RWPE1 (cell line): ENCODE data around the gene IL22RA2.

Experiments used
- CTCF ChIA-PET: fragments of 350-600 bp; sonication (Branson Sonifier 250); formaldehyde crosslinking; extraction: SDS; loops from one replicate; lab custom pipeline; 2021; lab: Yijun Ruan, JAX
- POLR2A ChIA-PET: fragments of 400-600 bp; formaldehyde crosslinking; extraction: SDS; loops from one replicate; lab custom pipeline; 2020; ENCODE audit warnings: antibody characterized with exemption; ENCODE audit not compliant: low non-redundant PET; lab: Yijun Ruan, JAX
- DNase-seq: peaks from one replicate; pipeline ENCODE4 v3.0.0; 2012; ENCODE audit warnings: low spot score
- H3K27ac ChIP-seq: fragments of 450-650 bp; 2 replicates; pipeline ENCODE4 v1.5.1; 2017
- TF ChIP-seq, protein P1 (sequence below): fragments of 450-650 bp; conservative IDR thresholded peaks from 2 replicates; pipeline ENCODE4 v1.5.1; 2017; ENCODE audit warnings: low read depth, mild to moderate bottlenecking

The IL22RA2 gene

DNA sequence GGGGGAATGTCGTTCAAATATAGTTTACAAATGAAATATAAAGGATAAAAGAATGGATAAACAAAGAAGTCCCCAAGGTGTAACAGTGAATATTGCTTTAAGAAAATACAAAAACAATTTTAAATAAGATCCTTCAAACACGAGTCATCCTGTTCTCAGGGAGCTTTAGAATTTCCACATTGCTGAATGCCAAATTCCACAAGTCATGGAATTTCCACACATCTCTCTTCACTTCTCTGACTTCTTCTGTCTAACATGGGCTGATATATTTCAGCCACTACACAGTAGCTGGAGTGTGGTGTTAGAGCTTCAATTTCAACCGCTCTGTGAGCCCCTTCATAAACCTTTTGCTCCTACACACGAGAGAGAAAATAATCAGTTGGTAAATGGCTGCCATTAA, 28.0 kb downstream of the IL22RA2 start:
- POLR2A ChIA-PET, result no interaction called here
- no peak overlapping the region for H3K27ac ChIP-seq
- TF ChIP-seq, protein P1, sequence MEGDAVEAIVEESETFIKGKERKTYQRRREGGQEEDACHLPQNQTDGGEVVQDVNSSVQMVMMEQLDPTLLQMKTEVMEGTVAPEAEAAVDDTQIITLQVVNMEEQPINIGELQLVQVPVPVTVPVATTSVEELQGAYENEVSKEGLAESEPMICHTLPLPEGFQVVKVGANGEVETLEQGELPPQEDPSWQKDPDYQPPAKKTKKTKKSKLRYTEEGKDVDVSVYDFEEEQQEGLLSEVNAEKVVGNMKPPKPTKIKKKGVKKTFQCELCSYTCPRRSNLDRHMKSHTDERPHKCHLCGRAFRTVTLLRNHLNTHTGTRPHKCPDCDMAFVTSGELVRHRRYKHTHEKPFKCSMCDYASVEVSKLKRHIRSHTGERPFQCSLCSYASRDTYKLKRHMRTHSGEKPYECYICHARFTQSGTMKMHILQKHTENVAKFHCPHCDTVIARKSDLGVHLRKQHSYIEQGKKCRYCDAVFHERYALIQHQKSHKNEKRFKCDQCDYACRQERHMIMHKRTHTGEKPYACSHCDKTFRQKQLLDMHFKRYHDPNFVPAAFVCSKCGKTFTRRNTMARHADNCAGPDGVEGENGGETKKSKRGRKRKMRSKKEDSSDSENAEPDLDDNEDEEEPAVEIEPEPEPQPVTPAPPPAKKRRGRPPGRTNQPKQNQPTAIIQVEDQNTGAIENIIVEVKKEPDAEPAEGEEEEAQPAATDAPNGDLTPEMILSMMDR, result no peak
- CTCF ChIA-PET, result interaction anchor here (0.6 kb wide), 1 partner anchor 12 kb away, joined by 3 read pairs; no protein-coding TSS in a partner anchor
- DNase-seq, result no peak

- DNase-seq, result no peak
- TF ChIP-seq, protein P1, result peak; percentile 39
- ChIA-PET POLR2A (no interaction called here), CTCF (no interaction called here)
- H3K27ac ChIP-seq, result no peak overlapping the region
These were observed 37.4 kb downstream of the IL22RA2 start for GRCh38 chr6:137136065-137136464.

- TF ChIP-seq, protein P1, result no peak
- H3K27ac ChIP-seq, result no peak overlapping the region
- POLR2A ChIA-PET, result no interaction called here
- CTCF ChIA-PET, result interaction anchor here (1.0 kb wide), 1 partner anchor 46 kb away, joined by 8 read pairs; no protein-coding TSS in a partner anchor
- DNase-seq, result no peak
These were observed 39.0 kb downstream of the IL22RA2 start for GRCh38 chr6:137134483-137134882.

GRCh38 chr6:137133122-137133521, 40.3 kb downstream of the IL22RA2 start:
- TF ChIP-seq, protein P1, result no peak
- H3K27ac ChIP-seq, result no peak overlapping the region
- ChIA-PET CTCF (interaction anchor here (0.7 kb wide), 1 partner anchor 12 kb away, joined by 3 read pairs; no protein-coding TSS in a partner anchor), POLR2A (no interaction called here)
- no peak for DNase-seq

DNA sequence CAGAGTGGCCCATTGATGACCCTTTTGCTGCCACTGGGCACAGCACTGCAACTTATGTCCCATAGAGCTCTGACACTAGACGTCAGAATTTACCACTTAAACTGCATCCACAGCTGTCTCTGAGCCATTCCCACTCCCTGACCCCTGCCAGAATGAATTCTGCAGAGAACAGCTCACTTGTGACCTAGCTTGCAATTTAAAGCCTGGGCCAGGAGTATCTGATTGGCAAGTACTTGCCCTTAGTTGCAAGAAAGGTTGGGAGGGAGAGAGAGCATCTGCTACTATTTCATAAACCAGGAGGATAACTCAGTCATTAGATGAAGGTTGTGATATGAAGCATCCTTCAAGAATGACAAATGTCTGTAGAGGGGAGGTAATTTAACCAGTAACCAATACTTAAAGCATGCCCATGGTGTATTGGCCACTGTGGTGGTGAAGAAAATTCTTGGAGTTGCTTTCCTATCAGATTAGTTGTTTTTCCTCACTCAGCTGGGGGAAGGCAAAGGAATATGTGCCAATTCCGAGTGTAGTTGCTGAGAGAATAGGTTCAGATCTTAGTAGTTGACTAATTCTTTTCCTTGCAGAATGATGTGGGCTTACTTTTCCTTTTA, 46.5 kb downstream of the IL22RA2 start:
- H3K27ac ChIP-seq, result no peak overlapping the region
- no peak for DNase-seq
- POLR2A ChIA-PET, result no interaction called here
- TF ChIP-seq, protein P1, result no peak
- CTCF ChIA-PET, result no interaction called here

DNA sequence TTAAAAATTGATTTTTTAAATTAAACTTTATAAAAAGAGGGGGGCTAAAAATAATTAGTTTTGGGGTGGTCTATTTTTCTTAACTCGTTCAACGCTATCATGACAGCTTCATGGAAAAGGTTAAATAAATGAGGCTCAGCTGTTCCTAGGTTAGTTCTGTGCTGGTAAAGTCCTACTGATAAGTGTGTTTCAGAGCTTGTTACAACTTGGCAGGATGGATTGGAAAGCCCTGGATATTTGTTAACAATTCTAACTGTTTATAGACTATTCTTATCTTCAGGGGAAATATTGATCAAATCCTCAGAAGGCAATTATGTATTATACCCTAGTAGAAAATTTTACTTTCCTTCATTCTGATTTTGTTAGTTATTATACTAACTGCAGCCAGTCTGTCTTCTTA, 50.4 kb downstream of the IL22RA2 start:
- TF ChIP-seq, protein P1, result no peak
- H3K27ac ChIP-seq, result no peak overlapping the region
- no peak for DNase-seq
- ChIA-PET CTCF (interaction anchor here (0.6 kb wide), 1 partner anchor 30 kb away, joined by 6 read pairs; no protein-coding TSS in a partner anchor), POLR2A (no interaction called here)
